Naive thymus-derived CD4-positive, alpha-beta T cell (primary cell): Measurements from ENCODE around the gene CCDC179. TPM values are rescaled to one million over a fixed set of nuclear protein-coding genes. Genes with fewer than 3 reads are reported as not detected.

Experiments used
- ATAC-seq: fragments of 150-1000 bp; cut with Tn5 transposase; 2 replicates; pipeline ENCODE4 v1.10.0; 2021; ENCODE audit warnings: mild to moderate bottlenecking, moderate library complexity
- CTCF ChIA-PET: fragments of 350-600 bp; sonication (Branson Sonifier 250); formaldehyde crosslinking; loops from one replicate; lab custom pipeline; 2021; ENCODE audit warnings: antibody characterized with exemption; lab: Charles Lee
- POLR2A ChIA-PET: fragments of 350-600 bp; sonication (Branson Sonifier 250); formaldehyde crosslinking; loops from one replicate; lab custom pipeline; 2021; ENCODE audit warnings: antibody characterized with exemption, inconsistent platforms; lab: Charles Lee
- DNase-seq, 9 donors: peaks; one replicate each; pipeline versions ENCODE4 v3.0.0 to v3.0.0-alpha.2; 2020 to 2022; ENCODE audit warnings: mixed read lengths in 1 of 9
- H3K27ac ChIP-seq: one replicate; pipeline ENCODE4 v1.7.0; 2013; ENCODE audit warnings: mild to moderate bottlenecking, low read depth, low read length, moderate library complexity
- H3K27me3 ChIP-seq, 2 donors: one replicate each; pipeline ENCODE4 v1.7.0; 2013; ENCODE audit warnings: low read length in 2 of 2, mild to moderate bottlenecking in 2 of 2, moderate library complexity in 2 of 2; ENCODE audit not compliant: control insufficient read depth in 2 of 2, insufficient read depth in 2 of 2
- H3K36me3 ChIP-seq, 3 experiments: 1 replicate in 2 of 3; 2 replicates in 1 of 3; pipeline ENCODE4 v1.7.0; 2013; ENCODE audit warnings: low read length in 3 of 3, mild to moderate bottlenecking in 3 of 3, moderate library complexity in 1 of 3; ENCODE audit not compliant: insufficient read depth in 3 of 3, control insufficient read depth in 2 of 3
- H3K4me1 ChIP-seq, 2 donors: one replicate each; pipeline ENCODE4 v1.7.0; 2013; ENCODE audit warnings: low read length in 2 of 2, mild to moderate bottlenecking in 2 of 2, moderate library complexity in 1 of 2; ENCODE audit not compliant: control insufficient read depth in 2 of 2, insufficient read depth in 2 of 2
- H3K4me3 ChIP-seq: 2 replicates; pipeline ENCODE4 v1.7.0; 2013; ENCODE audit warnings: mild to moderate bottlenecking, low read length
- H3K9me3 ChIP-seq, 3 experiments: 1 replicate in 2 of 3; 2 replicates in 1 of 3; pipeline ENCODE4 v1.7.0; 2013; ENCODE audit warnings: low read length in 3 of 3; ENCODE audit not compliant: control insufficient read depth in 2 of 3
- H3K27ac Mint-ChIP-seq, 9 donors: one replicate each; pipeline ENCODE4 v1.8.0; 2020 to 2022; ENCODE audit warnings: mixed read lengths in 9 of 9, mild to moderate bottlenecking in 8 of 9, moderate library complexity in 5 of 9, inconsistent platforms in 2 of 9
- H3K27me3 Mint-ChIP-seq, 5 donors: one replicate each; pipeline ENCODE4 v1.8.0; 2021 to 2022; ENCODE audit warnings: mixed read lengths in 5 of 5, mild to moderate bottlenecking in 1 of 5
- H3K36me3 Mint-ChIP-seq, 5 donors: one replicate each; pipeline ENCODE4 v1.8.0; 2020 to 2022; ENCODE audit warnings: mixed read lengths in 5 of 5, mild to moderate bottlenecking in 3 of 5, inconsistent platforms in 1 of 5
- H3K4me1 Mint-ChIP-seq, 7 donors: one replicate each; pipeline ENCODE4 v1.8.0; 2020 to 2022; ENCODE audit warnings: mixed read lengths in 7 of 7, mild to moderate bottlenecking in 3 of 7, inconsistent platforms in 1 of 7
- H3K4me3 Mint-ChIP-seq, 10 donors: one replicate each; pipeline ENCODE4 v1.8.0; 2020 to 2022; ENCODE audit warnings: mild to moderate bottlenecking in 10 of 10, mixed read lengths in 10 of 10, moderate library complexity in 6 of 10, inconsistent platforms in 2 of 10
- H3K9me3 Mint-ChIP-seq, 11 donors: one replicate each; pipeline ENCODE4 v1.8.0; 2020 to 2022; ENCODE audit warnings: mixed read lengths in 11 of 11, mild to moderate bottlenecking in 4 of 11, inconsistent platforms in 1 of 11, moderate library complexity in 1 of 11
- intact Hi-C, 2 donors: fragments of 100-400 bp; cut with micrococcal nuclease; formaldehyde crosslinking; loops; one replicate each; pipeline ENCODE4 v1.15.1; 2023
- polyA plus RNA-seq, 2 donors: library from polyadenylated mRNA; unstranded; fragments of 300-500 nt; fragmentation: Illumina TruSeq; gene quantifications; one replicate each; pipeline ENCODE4 v1.2.3, GENCODE V29; 2021
- total RNA-seq, 6 experiments: library from RNA in 5 of 6; stranded (reverse) in 5 of 6; gene quantifications; 1 replicate in 5 of 6; 2 replicates in 1 of 6; pipeline ENCODE4 v1.2.3 and lab custom pipeline; 2021 to 2026

The CCDC179 gene
- total RNA-seq (not detected), polyA plus RNA-seq (not detected), total RNA-seq (lab: John Stamatoyannopoulos, UW) (not detected)

DNA sequence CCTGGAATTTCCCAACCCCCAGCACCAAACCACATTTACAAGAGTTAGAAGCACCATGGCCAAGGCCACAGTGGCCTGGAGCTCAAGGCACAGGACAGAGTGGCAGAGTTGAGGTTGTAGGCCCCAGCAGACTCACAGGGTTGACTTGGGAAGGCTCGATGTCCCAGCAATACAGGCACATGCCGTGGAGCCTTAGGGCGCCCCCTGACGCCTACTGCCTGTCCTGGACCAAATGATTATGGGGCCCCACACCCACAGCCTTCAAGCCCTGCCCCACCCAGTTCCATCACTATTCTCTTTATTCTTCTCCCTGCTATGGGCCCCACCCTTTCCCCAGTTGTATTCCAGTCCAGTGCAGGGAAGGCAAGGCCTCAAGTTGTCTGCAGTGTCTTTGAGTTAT lies at the start of gene CCDC179:
Gene CCDC179 (minus strand): TSS at position 234 of the 400 bp plus-strand sequence. CDS start 53 bp downstream, at position 181.
- Mint-ChIP-seq H3K4me3 (no peak within 1 kb of the TSS), H3K27ac (no peak within 1 kb of the TSS), H3K36me3 (peaks cover 0 to 21% (median 18%) of the 10 kb centered on the region in 5 donors), H3K9me3 (no peaks in the 10 kb centered on the region), H3K4me1 (peaks cover 0 to 1% (median 0%) of the 10 kb centered on the region in 7 donors), H3K27me3 (no peaks in the 10 kb centered on the region)
- POLR2A ChIA-PET, result interaction anchor here (1.0 kb wide), 1 partner anchor 15 kb away, joined by 3 read pairs; no protein-coding TSS in a partner anchor
- intact Hi-C loops, result no loop called here
- no peaks in the 10 kb centered on the region for H3K27me3 ChIP-seq
- ATAC-seq, result no peak
- peaks cover 0 to 2% (median 0%) of the 10 kb centered on the region in 3 experiments for H3K36me3 ChIP-seq
- no peaks in the 10 kb centered on the region for H3K4me1 ChIP-seq
- no peak within 1 kb of the TSS for H3K4me3 ChIP-seq
- H3K9me3 ChIP-seq, result no peaks in the 10 kb centered on the region
- CTCF ChIA-PET, result no interaction called here
- DNase-seq, result no peak
- no peak within 1 kb of the TSS for H3K27ac ChIP-seq

DNA sequence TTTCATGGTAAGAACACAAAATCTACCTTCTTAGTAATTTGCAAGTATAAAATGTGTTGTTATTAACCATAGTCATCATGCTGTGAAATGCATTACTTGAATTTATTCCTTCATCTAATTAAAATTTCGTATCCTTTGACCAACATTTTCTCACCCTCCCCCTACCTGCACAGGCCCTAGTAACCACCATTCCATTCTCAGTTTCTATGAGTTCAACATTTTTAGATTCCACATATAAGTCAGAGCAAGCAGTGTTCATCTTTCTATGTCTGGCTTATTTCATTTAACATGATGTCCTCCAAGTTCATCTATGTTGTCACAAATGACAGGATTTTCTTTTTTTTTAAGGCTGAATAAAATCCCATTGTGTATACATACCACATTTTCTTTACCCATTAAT lies 43.5 kb upstream of the CCDC179 start:
- H3K9me3 Mint-ChIP-seq, result peaks cover 2 to 18% (median 7%) of the 10 kb centered on the region in 11 donors
- intact Hi-C loops, result no loop called here
- H3K27me3 ChIP-seq, result no peaks in the 10 kb centered on the region
- no peaks in the 10 kb centered on the region for H3K27me3 Mint-ChIP-seq
- ChIA-PET POLR2A (no interaction called here), CTCF (no interaction called here)
- H3K4me1 ChIP-seq, result no peaks in the 10 kb centered on the region
- no peak overlapping the region for H3K4me3 Mint-ChIP-seq
- H3K4me3 ChIP-seq, result no peak overlapping the region
- H3K36me3 ChIP-seq, result no peaks in the 10 kb centered on the region
- peaks cover 0 to 26% (median 19%) of the 10 kb centered on the region in 5 donors for H3K36me3 Mint-ChIP-seq
- no peak overlapping the region for H3K27ac ChIP-seq
- DNase-seq (no peak), ATAC-seq (no peak)
- H3K9me3 ChIP-seq, result no peaks in the 10 kb centered on the region
- no peaks in the 10 kb centered on the region for H3K4me1 Mint-ChIP-seq
- H3K27ac Mint-ChIP-seq, result peak overlapping the region in 1 of 9 donors; percentile 60

DNA sequence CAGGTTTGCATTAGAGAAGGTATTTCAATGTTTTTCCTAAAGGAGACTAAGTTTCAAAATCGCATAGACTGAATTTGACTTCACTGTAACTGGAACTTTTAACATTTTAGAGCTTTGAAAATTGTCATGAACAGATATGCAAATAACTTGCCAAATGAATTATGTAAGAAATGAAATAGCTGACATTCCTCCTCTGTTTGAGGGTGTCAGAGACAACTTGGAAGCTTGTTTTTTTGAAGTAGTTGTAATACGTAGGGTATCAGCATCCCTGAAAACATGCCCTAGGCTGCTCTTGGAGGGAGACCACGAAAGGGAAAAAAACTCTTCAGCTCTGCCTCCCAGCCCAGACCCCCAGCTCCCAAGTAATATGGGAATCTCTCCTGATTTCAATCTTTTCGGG lies 41.3 kb upstream of the CCDC179 start:
- POLR2A ChIA-PET, result no interaction called here
- Mint-ChIP-seq H3K9me3 (peaks cover 1 to 11% (median 2%) of the 10 kb centered on the region in 11 donors), H3K4me1 (no peaks in the 10 kb centered on the region), H3K36me3 (peaks cover 0 to 17% (median 14%) of the 10 kb centered on the region in 5 donors), H3K27me3 (no peaks in the 10 kb centered on the region), H3K4me3 (no peak overlapping the region), H3K27ac (no peak overlapping the region)
- intact Hi-C loops, result no loop called here
- Histone ChIP-seq H3K27me3 (no peaks in the 10 kb centered on the region), H3K9me3 (no peaks in the 10 kb centered on the region), H3K27ac (no peak overlapping the region), H3K36me3 (no peaks in the 10 kb centered on the region), H3K4me1 (no peaks in the 10 kb centered on the region), H3K4me3 (no peak overlapping the region)
- DNase-seq, result no peak
- CTCF ChIA-PET, result no interaction called here
- ATAC-seq, result no peak

DNA sequence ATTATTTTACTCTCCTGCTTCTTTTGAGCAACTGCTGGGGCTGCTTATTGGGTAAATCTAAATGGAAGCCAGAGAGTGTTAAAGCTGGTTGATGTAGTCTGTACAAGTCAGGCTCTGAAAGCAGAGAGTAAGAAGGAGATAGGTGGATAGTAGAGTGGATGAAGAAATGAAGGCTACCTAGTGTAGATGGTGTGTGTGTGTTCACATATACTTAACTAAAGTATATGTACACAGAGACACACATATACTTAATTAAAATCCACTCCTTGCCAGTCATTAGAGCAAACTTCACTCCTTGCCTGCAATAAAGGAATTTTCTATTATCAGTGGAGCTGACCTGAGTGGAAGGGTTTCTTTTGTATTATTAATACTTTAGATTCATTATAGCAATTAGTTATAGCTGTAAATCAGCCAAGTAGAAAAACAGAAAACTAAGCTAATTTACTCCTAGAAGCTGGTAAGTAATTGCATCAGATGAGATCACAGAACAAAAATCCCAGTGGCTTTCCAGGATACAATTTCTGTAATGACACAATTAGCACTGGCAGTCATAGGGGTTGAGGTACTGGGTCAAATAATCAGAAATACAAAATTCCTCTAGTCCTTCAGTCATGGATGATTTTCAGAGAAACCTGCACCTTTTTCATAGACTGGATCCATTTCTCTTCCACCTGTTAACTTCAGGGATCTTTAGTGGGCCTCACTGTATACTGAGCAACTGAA lies 40.7 kb upstream of the CCDC179 start:
- Mint-ChIP-seq H3K27me3 (no peaks in the 10 kb centered on the region), H3K36me3 (peaks cover 0 to 12% (median 7%) of the 10 kb centered on the region in 5 donors), H3K9me3 (peaks cover 0 to 5% (median 0%) of the 10 kb centered on the region in 11 donors), H3K27ac (no peak overlapping the region), H3K4me3 (no peak overlapping the region), H3K4me1 (no peaks in the 10 kb centered on the region)
- intact Hi-C loops, result no loop called here
- no peak overlapping the region for H3K4me3 ChIP-seq
- ATAC-seq (no peak), DNase-seq (no peak)
- H3K27me3 ChIP-seq, result no peaks in the 10 kb centered on the region
- ChIA-PET POLR2A (no interaction called here), CTCF (no interaction called here)
- H3K36me3 ChIP-seq, result no peaks in the 10 kb centered on the region
- no peaks in the 10 kb centered on the region for H3K4me1 ChIP-seq
- H3K9me3 ChIP-seq, result no peaks in the 10 kb centered on the region
- no peak overlapping the region for H3K27ac ChIP-seq

DNA sequence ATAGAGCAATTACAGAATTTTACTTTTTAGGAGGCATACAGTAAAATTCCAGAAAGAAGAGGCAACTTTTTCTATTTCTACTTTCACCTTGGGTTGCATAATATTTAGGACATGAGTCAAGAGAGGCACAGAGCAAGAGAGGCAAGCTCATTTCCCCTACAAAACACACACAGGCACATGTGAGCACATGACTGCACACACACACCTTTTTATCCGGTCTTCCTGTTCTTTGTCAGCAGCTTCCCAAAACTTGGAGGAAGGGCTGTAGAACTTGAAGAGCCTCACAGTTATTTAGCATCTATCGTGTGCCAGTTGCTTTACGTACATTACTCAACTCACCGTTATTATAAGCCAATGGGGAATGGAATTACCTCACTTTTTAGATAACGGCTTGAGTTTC lies 37.8 kb upstream of the CCDC179 start:
- ChIA-PET CTCF (interaction anchor here (1.1 kb wide), 1 partner anchor 22 kb away, joined by 3 read pairs; no protein-coding TSS in a partner anchor), POLR2A (no interaction called here)
- Histone ChIP-seq H3K4me3 (no peak overlapping the region), H3K4me1 (no peaks in the 10 kb centered on the region), H3K36me3 (no peaks in the 10 kb centered on the region), H3K27ac (no peak overlapping the region), H3K9me3 (no peaks in the 10 kb centered on the region), H3K27me3 (no peaks in the 10 kb centered on the region)
- Mint-ChIP-seq H3K36me3 (peaks cover 0 to 12% (median 5%) of the 10 kb centered on the region in 5 donors), H3K27me3 (no peaks in the 10 kb centered on the region), H3K9me3 (peaks cover 0 to 8% (median 0%) of the 10 kb centered on the region in 11 donors), H3K4me3 (no peak overlapping the region), H3K4me1 (no peaks in the 10 kb centered on the region), H3K27ac (no peak overlapping the region)
- no peak for DNase-seq
- no peak for ATAC-seq
- intact Hi-C loops, result no loop called here

DNA sequence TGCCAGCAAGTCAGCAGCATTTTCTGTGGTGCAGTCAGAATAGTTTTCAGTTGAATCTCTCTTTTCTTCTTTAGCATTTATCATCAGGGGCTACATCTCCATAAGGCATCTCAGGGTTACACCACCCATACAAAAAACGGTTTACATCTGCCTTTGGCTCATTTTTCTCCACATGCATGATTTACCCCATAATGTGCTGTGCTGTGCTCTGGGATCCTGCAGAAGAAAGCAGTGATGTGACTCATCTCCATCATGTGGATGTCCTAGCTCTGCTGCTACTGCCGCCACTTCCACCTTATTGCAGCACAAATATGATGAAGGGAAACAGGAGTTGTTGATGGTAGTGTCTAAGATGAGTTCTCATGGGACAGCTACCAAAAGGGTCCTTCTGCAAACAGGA lies 30.0 kb upstream of the CCDC179 start:
- Mint-ChIP-seq H3K36me3 (peaks cover 0 to 14% (median 5%) of the 10 kb centered on the region in 5 donors), H3K4me1 (no peaks in the 10 kb centered on the region), H3K4me3 (no peak overlapping the region), H3K27me3 (no peaks in the 10 kb centered on the region), H3K27ac (no peak overlapping the region), H3K9me3 (peaks cover 0 to 10% (median 0%) of the 10 kb centered on the region in 11 donors)
- H3K27me3 ChIP-seq, result no peaks in the 10 kb centered on the region
- no peak overlapping the region for H3K27ac ChIP-seq
- no peaks in the 10 kb centered on the region for H3K36me3 ChIP-seq
- DNase-seq, result no peak
- POLR2A ChIA-PET, result no interaction called here
- ATAC-seq, result no peak
- no peak overlapping the region for H3K4me3 ChIP-seq
- intact Hi-C loops, result no loop called here
- CTCF ChIA-PET, result no interaction called here
- no peaks in the 10 kb centered on the region for H3K4me1 ChIP-seq
- H3K9me3 ChIP-seq, result no peaks in the 10 kb centered on the region

DNA sequence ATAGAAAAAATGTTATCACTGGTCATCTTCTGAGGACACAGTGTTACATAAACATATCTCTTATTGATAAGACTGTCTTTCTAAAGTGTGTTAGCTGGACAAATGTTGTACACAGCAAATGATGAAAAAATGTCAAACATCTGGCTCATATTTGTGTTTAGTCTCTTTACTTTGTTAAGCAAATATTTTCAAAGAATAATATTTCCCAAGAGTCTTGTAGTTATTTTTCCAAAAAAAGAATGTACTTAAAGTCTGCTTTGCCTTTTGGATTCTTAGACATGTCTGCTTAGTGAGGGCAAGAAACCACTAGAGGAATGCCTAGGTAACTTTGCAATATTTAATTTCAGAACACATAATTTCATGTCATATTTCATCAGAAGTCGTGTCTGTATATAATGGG lies 23.9 kb upstream of the CCDC179 start:
- intact Hi-C loops, result no loop called here
- ChIA-PET POLR2A (no interaction called here), CTCF (interaction anchor here (0.7 to 2.0 kb wide), 2 partner anchors 9 to 938 kb away, joined by 3 to 5 read pairs; no protein-coding TSS in a partner anchor)
- no peak overlapping the region for H3K4me3 ChIP-seq
- no peaks in the 10 kb centered on the region for H3K36me3 ChIP-seq
- H3K27me3 ChIP-seq, result no peaks in the 10 kb centered on the region
- Mint-ChIP-seq H3K36me3 (peaks cover 0 to 11% (median 0%) of the 10 kb centered on the region in 5 donors), H3K4me1 (no peaks in the 10 kb centered on the region), H3K27me3 (no peaks in the 10 kb centered on the region), H3K4me3 (no peak overlapping the region), H3K27ac (no peak overlapping the region), H3K9me3 (no peaks in the 10 kb centered on the region)
- no peaks in the 10 kb centered on the region for H3K9me3 ChIP-seq
- DNase-seq, result no peak
- ATAC-seq, result no peak
- no peak overlapping the region for H3K27ac ChIP-seq
- no peaks in the 10 kb centered on the region for H3K4me1 ChIP-seq
